WERI-Rb-1 (cell line): ENCODE measurements around the gene TNFRSF1B.

Experiments
- DNase-seq: peaks from one replicate; pipeline ENCODE4 v3.0.0-alpha.2; 2020
- H3K27ac ChIP-seq: fragments of 250-450 bp; sonication (Bioruptor Pico); 2 replicates; pipeline ENCODE4 v1.5.1; 2020; ENCODE audit warnings: mild to moderate bottlenecking, moderate library complexity
- H3K27me3 ChIP-seq: fragments of 250-450 bp; sonication (Bioruptor Pico); 2 replicates; pipeline ENCODE4 v1.5.1; 2021; ENCODE audit warnings: mild to moderate bottlenecking, low read depth, moderate library complexity; ENCODE audit not compliant: insufficient read depth, severe bottlenecking
- H3K36me3 ChIP-seq: fragments of 250-450 bp; sonication (Bioruptor Pico); 2 replicates; pipeline ENCODE4 v1.5.1; 2020; ENCODE audit warnings: mild to moderate bottlenecking, moderate library complexity
- H3K4me3 ChIP-seq: 2 replicates; pipeline ENCODE4 v1.5.1; 2011; ENCODE audit warnings: low read depth, mild to moderate bottlenecking, control low read depth, low read length
- H3K9me3 ChIP-seq: fragments of 250-450 bp; sonication (Bioruptor Pico); 2 replicates; pipeline ENCODE4 v1.5.1; 2021; ENCODE audit warnings: mild to moderate bottlenecking, moderate library complexity; ENCODE audit not compliant: severe bottlenecking
- TF ChIP-seq, protein P1 (sequence below): IDR thresholded peaks from 2 replicates; pipeline ENCODE4 v1.5.1; 2011; ENCODE audit warnings: low read depth, mild to moderate bottlenecking, control low read depth, inconsistent platforms, low read length

The TNFRSF1B gene

DNA sequence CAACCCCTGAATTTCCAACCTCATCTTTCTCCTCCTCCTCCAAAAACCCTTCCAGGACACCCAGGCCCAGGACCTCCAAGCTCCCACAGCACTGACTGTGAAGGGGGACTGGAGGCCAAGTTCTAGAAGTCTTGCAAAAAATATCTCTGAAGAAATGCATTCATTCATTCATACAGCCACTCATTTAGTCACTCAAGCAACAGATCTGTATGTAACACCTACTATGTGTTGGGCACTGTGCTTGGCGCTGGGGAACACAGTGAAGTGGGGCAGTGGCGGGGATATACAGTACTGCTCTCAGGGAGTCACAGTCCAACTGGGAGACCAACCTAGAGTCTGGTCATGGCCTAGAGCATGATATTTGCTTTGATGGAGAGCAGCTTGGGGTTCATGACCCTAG, 15.3 kb upstream of the TNFRSF1B start:
- Histone ChIP-seq H3K4me3 (no peak overlapping the region), H3K36me3 (no peaks in the 10 kb centered on the region), H3K27me3 (peaks cover 3% of the 10 kb centered on the region), H3K27ac (no peak overlapping the region), H3K9me3 (no peaks in the 10 kb centered on the region)
- TF ChIP-seq, protein P1, sequence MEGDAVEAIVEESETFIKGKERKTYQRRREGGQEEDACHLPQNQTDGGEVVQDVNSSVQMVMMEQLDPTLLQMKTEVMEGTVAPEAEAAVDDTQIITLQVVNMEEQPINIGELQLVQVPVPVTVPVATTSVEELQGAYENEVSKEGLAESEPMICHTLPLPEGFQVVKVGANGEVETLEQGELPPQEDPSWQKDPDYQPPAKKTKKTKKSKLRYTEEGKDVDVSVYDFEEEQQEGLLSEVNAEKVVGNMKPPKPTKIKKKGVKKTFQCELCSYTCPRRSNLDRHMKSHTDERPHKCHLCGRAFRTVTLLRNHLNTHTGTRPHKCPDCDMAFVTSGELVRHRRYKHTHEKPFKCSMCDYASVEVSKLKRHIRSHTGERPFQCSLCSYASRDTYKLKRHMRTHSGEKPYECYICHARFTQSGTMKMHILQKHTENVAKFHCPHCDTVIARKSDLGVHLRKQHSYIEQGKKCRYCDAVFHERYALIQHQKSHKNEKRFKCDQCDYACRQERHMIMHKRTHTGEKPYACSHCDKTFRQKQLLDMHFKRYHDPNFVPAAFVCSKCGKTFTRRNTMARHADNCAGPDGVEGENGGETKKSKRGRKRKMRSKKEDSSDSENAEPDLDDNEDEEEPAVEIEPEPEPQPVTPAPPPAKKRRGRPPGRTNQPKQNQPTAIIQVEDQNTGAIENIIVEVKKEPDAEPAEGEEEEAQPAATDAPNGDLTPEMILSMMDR, result no peak
- no peak for DNase-seq

DNA sequence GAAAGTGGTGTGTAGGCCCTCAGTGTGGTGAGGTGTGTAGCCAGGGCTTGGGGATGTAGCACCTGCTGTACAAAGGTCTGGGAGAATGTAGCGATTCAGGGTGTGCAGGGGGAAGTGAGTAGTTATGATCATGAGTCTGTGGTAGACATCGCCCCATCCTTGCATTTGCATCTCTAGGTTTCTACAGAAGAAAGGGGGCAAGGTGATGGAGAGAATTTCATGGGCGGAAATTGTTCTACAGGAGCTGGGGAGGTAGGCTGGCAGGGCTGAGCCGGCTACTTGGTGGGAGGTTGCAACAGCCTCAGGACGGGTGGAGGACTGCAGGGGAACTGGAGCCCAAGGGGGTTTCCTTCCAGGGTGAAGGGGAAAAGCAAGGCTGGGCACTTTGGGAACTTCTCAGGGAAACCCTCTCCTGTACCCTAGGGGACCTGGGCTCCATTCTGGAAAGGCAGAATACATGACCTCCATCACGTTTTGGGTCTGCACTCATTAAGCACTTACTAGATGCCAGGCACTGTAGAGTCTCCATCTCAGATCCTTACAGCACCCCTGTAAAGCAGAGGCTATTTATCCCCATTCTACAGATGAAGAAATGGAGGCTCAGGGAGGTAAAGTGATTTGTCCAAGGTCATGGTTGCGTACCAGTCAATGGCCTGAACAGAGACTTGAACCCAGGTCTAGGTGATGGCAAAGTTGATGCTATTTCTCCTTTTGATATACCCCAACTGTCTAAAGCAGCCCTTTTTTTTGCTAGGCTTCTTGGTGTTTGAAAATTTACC, 14.5 kb upstream of the TNFRSF1B start:
- Histone ChIP-seq H3K36me3 (no peaks in the 10 kb centered on the region), H3K4me3 (no peak overlapping the region), H3K27ac (no peak overlapping the region), H3K27me3 (peaks cover 3% of the 10 kb centered on the region), H3K9me3 (no peaks in the 10 kb centered on the region)
- TF ChIP-seq, protein P1, result no peak
- DNase-seq, result no peak

DNA sequence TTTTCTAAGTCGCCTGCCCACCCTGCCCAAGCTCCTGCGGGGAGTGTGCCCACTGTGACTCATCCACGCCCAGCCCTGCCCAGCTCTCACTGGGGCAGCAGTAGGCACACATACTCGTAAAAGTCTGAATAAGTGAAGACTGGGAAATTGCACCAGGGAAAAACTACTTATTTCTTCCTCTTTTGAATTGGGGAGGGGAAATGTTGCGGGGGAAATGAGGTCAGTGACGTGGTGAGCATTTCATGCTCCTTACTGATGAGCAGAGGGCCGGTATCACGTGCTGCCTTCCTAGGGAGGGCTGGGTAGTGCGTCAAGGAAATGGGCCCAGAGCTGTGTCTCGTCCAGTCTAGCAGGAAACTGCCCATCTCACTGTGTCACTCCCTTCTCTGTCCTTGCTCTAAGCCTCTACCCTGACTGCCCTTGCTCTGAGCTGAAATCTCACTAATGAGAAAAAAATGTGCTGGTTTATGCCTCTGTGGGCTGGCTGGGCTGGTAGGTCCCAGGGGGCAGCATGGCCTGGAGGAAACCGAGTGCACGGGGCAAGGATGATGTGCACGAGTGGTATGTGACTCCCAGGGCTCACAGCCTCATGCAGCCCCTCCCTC, 13.5 kb upstream of the TNFRSF1B start:
- no peak for DNase-seq
- Histone ChIP-seq H3K4me3 (no peak overlapping the region), H3K36me3 (no peaks in the 10 kb centered on the region), H3K9me3 (no peaks in the 10 kb centered on the region), H3K27me3 (peaks cover 3% of the 10 kb centered on the region), H3K27ac (no peak overlapping the region)
- TF ChIP-seq, protein P1, result no peak

DNA sequence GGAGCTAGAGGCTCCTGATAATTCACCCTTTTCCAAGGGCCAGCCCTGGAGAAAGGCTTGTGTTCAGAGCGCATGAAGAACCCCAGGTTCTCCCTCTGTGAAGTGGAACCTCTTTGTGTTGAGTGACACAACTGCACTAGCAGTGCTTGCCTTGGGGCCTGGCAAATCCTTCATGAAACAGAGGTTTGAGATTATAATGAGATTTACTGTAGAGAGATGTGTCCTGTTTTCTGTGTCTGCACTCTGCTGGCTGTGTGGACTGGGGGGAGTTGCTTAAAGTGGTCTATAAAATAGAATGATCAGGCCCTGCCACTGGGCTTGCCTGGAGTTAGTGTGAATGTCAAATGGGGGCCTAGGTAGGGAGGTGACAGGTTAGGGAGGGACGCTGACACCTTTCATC, 11.5 kb upstream of the TNFRSF1B start:
- Histone ChIP-seq H3K9me3 (no peaks in the 10 kb centered on the region), H3K27me3 (peaks cover 3% of the 10 kb centered on the region), H3K4me3 (no peak overlapping the region), H3K36me3 (no peaks in the 10 kb centered on the region), H3K27ac (no peak overlapping the region)
- DNase-seq, result no peak
- TF ChIP-seq, protein P1, result no peak

DNA sequence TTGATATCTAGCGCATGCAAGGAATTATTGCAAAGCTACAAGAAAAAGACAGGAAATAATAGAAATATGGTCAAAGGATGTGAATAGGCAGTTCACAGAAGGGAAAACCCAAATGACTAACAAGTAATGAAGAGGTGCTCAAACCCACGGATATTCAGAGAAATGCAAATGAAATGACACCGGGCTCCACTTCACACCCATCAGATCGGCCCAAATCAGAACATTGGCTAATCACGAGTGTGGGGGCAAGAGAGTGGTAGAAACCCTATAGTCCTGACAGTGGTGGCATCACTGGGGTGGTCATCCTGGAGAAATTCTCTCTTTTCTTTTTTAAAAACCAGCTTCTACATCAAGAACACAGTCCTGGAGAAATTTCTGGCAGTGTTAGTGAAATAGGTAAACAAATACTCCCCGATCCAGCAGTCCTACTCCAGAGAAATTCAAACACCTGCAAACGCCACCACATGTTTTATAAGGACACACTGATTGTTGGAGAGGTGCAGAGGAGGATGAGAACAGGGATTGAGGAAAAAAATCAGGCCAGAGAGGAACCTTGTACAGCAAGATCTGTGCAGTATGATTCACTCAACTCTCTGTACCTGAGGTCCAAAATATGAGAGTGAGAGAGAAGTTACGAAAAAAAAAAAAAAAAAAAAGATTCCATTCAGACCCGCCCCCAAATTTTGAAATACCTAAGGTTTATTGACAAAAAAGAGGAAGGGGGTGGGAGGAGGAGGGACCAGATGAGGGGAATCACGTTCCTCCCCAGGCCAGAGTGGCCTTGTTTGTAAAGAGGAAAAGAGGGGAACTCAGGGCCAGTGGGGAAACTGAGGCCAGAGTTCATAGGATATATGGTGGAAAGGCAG, 9.2 kb upstream of the TNFRSF1B start:
- H3K4me3 ChIP-seq, result no peak overlapping the region
- TF ChIP-seq, protein P1, result no peak
- no peak for DNase-seq

More for the DNA sequence above, 9.2 kb upstream of the TNFRSF1B start:
- Histone ChIP-seq H3K36me3 (no peaks in the 10 kb centered on the region), H3K27me3 (no peaks in the 10 kb centered on the region), H3K27ac (no peak overlapping the region), H3K9me3 (no peaks in the 10 kb centered on the region)
